Upper lobe of left lung (tissue), 4 donors: ENCODE results near the gene REV1.

Experiments
- POLR2AphosphoS5 ChIP-seq, 2 donors: sonication (generic); formaldehyde crosslinking; IDR thresholded peaks; one replicate each; pipeline ENCODE4 v1.5.1; 2017; ENCODE audit warnings: antibody characterized with exemption in 2 of 2
- TF ChIP-seq, protein P1 (sequence below), 6 experiments: fragments of 450-650 bp in 4 of 6; fragments of 200-600 bp in 2 of 6; sonication (generic) in 2 of 6; IDR thresholded peaks; one replicate each; pipeline ENCODE4 v1.5.1; 2016 to 2019; ENCODE audit warnings: antibody characterized with exemption in 6 of 6

GRCh38 chr2:99420751-99421299, 69.0 kb downstream of the REV1 start:
- TF ChIP-seq, protein P1, sequence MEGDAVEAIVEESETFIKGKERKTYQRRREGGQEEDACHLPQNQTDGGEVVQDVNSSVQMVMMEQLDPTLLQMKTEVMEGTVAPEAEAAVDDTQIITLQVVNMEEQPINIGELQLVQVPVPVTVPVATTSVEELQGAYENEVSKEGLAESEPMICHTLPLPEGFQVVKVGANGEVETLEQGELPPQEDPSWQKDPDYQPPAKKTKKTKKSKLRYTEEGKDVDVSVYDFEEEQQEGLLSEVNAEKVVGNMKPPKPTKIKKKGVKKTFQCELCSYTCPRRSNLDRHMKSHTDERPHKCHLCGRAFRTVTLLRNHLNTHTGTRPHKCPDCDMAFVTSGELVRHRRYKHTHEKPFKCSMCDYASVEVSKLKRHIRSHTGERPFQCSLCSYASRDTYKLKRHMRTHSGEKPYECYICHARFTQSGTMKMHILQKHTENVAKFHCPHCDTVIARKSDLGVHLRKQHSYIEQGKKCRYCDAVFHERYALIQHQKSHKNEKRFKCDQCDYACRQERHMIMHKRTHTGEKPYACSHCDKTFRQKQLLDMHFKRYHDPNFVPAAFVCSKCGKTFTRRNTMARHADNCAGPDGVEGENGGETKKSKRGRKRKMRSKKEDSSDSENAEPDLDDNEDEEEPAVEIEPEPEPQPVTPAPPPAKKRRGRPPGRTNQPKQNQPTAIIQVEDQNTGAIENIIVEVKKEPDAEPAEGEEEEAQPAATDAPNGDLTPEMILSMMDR (IDR thresholded peaks at IDR 0.05), result no peak
- no peak for TF ChIP-seq POLR2AphosphoS5 (IDR thresholded peaks at IDR 0.05)
